GM03348 (cell line): Measurements from ENCODE around the gene WDR4.
"Not testable (repeated sequence)": the region's sequence is repeated elsewhere in the genome, so short reads cannot be mapped to it uniquely, and the experiment has no call there.

Experiments
- DNase-seq: peaks from one replicate; pipeline ENCODE4 v3.0.0; 2012; ENCODE audit warnings: low spot score

WDR4 gene

GRCh38 chr21:42878993-42879787 lies at the start of gene WDR4:
TSS of gene WDR4 (minus strand) at chr21:42879539. CDS start at chr21:42879495, 44 bp downstream.
- DNase-seq = peak; percentile 100

DNA sequence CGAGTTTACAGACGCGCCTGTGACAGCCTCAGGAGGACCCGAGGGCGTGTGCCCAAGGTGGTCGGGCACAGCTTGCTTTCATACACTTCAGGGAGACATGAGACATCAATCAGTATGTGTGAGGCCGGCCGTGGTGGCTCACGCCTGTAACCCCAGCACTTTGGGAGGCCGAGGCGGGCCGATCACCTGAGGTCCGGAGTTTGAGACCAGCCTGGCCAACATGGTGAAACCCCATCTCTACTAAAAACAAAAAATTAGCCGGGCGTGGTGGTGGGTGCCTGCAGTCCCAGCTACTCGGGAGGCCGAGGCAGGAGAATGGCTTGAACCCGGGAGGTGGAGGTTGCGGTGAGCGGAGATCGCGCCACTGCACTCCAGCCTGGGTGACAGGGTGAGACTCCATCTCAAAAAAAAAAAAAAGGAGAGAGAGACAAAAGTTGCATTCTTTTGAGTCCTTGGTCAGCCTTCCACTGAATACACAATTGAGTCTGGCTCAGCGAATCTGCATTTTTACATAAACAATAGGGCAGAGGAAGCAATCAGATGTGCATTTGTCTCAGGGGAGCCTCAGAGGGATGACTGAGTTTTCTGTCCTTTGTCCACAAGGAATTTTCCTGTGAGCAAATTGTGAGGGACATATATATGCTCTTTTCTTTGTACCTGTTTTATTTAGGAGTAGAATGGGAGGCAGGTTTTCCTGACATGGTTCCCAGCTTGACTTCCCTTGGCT lies 48.3 kb upstream of the WDR4 start:
- DNase-seq = not testable (repeated sequence)

GRCh38 chr21:42925114-42925926 lies 46.0 kb upstream of the WDR4 start, which contains the start of gene ERVH48-1:
TSS of gene ERVH48-1 (minus strand) at chr21:42925630. CDS start at chr21:42919006, 6,624 bp downstream.
- no peak for DNase-seq

- DNase-seq = no peak
These were observed 45.1 kb upstream of the WDR4 start for GRCh38 chr21:42924433-42924751.

- peak; percentile 87 for DNase-seq
These were observed 44.5 kb upstream of the WDR4 start for GRCh38 chr21:42923553-42924432.

- no peak for DNase-seq
These were observed 43.6 kb upstream of the WDR4 start for GRCh38 chr21:42922918-42923317.

- DNase-seq = no peak
These were observed 42.6 kb upstream of the WDR4 start for GRCh38 chr21:42921927-42922326.

- no peak for DNase-seq
These were observed 39.0 kb upstream of the WDR4 start for GRCh38 chr21:42918291-42918690.

DNA sequence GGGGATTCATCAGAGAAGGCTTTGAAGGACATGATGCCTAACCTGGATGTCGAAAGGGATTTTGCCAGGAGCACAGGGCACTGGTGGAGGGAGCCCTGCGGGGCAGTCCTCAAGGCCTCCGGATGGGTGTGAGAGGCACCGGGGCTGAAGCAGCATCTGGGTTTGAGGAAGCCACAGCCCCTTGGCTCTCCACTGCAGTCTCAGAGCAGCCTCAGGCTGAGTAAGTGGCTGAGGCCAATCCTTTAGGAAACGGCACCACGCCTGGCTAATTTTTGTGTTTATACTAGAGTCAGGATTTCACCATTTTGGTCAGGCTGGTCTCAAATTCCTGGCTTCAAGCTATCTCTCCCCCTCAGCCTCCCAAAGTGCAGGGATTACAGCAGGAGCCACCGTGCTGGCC lies 34.1 kb upstream of the WDR4 start:
- DNase-seq = no peak

GRCh38 chr21:42911920-42912319 lies 32.6 kb upstream of the WDR4 start:
- not testable (repeated sequence) for DNase-seq

DNA sequence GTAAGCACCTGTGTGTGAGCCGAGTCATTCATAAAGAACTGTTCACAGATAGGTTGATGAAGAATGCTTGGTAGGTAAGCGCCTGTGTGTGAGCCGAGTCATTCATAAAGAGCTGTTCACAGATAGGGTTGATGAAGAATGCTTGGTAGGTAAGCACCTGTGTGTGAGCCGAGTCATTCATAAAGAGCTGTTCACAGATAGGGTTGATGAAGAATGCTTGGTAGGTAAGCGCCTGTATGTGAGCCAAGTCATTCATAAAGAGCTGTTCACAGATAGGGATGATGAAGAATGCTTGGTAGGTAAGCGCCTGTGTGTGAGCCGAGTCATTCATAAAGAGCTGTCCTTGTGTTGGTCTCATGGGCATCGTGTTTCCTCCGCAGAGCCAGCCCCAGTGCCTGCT lies 29.1 kb upstream of the WDR4 start:
- DNase-seq = not testable (repeated sequence)

DNA sequence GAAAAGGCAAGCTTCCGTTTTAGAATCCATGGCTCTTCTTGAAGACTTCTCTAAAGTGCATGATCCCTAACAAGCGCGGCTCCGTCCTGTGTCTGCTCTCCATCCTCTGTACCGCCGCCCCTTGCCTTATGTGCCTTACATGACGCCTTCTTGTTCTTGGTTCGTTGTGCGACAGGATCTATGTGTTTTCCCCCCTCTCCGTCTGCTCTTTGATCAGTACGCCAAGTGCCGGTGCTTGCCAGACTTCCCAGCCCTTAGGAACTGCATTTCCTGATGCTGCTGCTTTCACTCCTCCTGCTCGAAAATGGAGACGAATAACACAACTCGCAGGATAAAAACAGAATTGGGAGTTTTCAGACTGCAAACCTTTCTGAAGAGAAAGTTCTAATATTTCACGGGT lies 26.9 kb upstream of the WDR4 start:
- DNase-seq = no peak

DNA sequence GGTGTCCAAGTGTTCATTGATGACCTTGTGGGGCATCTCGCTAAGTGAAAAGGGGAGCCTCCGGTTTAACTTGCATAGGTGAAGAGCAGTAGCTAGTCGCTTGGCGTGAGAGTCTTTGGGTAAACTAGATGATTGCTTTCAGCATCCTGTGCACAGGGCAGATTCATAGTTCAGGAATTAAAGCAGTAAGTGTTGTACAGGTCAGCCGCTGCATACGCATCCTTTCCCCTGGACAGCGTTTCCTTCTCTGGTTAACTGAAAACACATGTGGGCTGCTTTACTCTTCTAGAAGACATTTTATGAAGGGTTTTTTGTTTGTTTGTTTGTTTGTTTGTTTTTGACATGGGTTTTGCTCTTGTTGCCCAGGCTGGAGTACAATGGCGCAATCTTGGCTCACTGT lies 25.9 kb upstream of the WDR4 start:
- no peak for DNase-seq

DNA sequence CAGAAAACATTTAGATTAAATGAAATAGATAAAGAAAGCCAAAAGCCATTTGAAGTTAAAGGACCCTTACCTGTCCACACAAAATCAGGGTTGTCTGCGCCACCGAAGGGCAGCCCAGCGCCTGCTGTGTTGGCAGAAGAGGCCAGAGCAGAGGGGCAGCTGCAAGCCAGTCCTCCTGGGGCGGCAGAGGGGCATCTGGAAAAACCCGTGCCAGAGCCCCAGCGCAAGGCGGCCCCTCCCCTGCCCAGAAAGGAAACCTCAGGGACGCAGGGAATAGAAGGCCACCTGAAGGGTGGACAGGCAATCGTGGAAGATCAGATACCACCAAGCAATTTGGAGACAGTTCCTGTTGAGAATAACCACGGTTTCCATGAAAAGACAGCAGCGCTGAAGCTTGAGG lies 24.5 kb upstream of the WDR4 start:
- no peak for DNase-seq

- DNase-seq = no peak
These were observed 21.1 kb upstream of the WDR4 start for GRCh38 chr21:42900446-42900845.

- DNase-seq = peak; percentile 99
These were observed 13.8 kb upstream of the WDR4 start, which contains the start of gene NDUFV3 for GRCh38 chr21:42892931-42893755. TSS of gene NDUFV3 (plus strand) at chr21:42893309. CDS start at chr21:42893334, 25 bp downstream.

DNA sequence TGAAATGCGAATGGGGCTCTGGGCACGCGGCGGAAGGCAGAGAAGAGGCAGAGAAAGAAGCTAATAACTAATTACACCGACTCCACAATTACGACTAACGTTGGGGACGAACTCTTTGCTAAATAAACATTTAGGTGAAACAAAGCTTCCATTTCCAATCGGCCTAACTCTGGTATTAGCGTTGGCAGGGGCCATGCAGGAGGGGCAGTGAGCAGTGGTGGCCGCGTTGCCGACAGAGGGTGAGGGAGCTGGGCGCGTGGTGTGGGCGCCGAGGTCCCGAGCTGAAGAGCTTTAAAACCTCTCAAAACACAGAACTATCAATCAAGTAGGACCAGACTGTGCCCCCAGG lies 13.2 kb upstream of the WDR4 start:
- no peak for DNase-seq

DNA sequence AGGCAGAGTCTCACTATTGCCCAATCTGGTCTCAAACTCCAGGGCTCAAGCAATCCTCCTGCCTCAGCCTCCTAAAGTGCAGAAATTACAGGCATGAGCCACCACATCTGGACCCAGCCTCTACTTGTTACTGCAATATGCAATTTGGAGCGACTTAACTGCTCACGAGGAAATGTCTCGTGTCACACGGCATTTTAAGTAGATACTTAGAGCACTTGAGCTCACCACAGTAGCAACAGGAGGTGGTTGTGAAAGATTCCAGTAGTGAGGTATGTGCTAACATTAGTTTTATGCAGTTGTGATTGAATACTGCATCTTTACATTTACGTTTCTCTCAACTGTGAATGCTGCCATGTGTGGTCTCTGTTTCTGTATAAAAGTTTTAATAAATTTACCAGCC lies 8.0 kb upstream of the WDR4 start:
- DNase-seq = no peak

- no peak for DNase-seq
These were observed 4.6 kb upstream of the WDR4 start for GRCh38 chr21:42883921-42884320.

GRCh38 chr21:42880352-42880751 lies 1.0 kb upstream of the WDR4 start:
- DNase-seq = no peak

GRCh38 chr21:42878678-42878992 lies 704 bp downstream of the WDR4 start:
- DNase-seq = no peak
